B cell (primary cell): ENCODE data around the gene TMEM130. TPM values are rescaled to one million over a fixed set of nuclear protein-coding genes. Genes with fewer than 3 reads are reported as not detected.

ENCODE experiments used
- ATAC-seq: fragments of 200-7000 bp; cut with Tn5 transposase; one replicate; pipeline ENCODE4 v1.10.0; 2021; ENCODE audit warnings: low read depth, mild to moderate bottlenecking, moderate number of reproducible peaks, moderate library complexity
- CTCF ChIA-PET: fragments of 350-600 bp; sonication (Branson Sonifier 250); formaldehyde crosslinking; loops from one replicate; lab custom pipeline; 2021; ENCODE audit warnings: antibody characterized with exemption, inconsistent platforms; lab: Charles Lee
- POLR2A ChIA-PET: fragments of 350-600 bp; sonication (Branson Sonifier 250); formaldehyde crosslinking; loops from one replicate; lab custom pipeline; 2021; ENCODE audit warnings: antibody characterized with exemption; lab: Charles Lee
- DNase-seq: peaks from one replicate; pipeline ENCODE4 v3.0.0; 2013
- H2AFZ ChIP-seq: 2 replicates; pipeline ENCODE4 v1.6.1; 2012; ENCODE audit warnings: mild to moderate bottlenecking, low read depth, low read length; ENCODE audit not compliant: insufficient read depth, poor library complexity, severe bottlenecking
- H3K27ac ChIP-seq, 2 donors: 1 replicate in 1 of 2; 2 replicates in 1 of 2; pipeline ENCODE4 v1.5.1; 2012 to 2013; ENCODE audit warnings: low read length in 2 of 2, mild to moderate bottlenecking in 2 of 2, moderate library complexity in 1 of 2
- H3K27me3 ChIP-seq, 4 experiments: fragments of 200-600 bp in 1 of 4; sonication (generic) in 1 of 4; replicated peaks in 1 of 4; 1 replicate in 2 of 4; 2 replicates in 2 of 4; pipeline versions ENCODE4 v1.6.1 to v1.7.0; 2013 to 2016; ENCODE audit warnings: low read length in 3 of 4, mild to moderate bottlenecking in 2 of 4, mixed read lengths in 1 of 4, moderate library complexity in 1 of 4; ENCODE audit not compliant: insufficient read depth in 4 of 4, control insufficient read depth in 3 of 4; ENCODE audit errors: control extremely low read depth in 1 of 4
- H3K36me3 ChIP-seq, 2 experiments: replicated peaks in 1 of 2; 1 replicate in 1 of 2; 2 replicates in 1 of 2; pipeline versions ENCODE4 v1.6.1 to v1.7.1; 2013; ENCODE audit warnings: low read length in 1 of 2; ENCODE audit not compliant: insufficient read depth in 2 of 2, control insufficient read depth in 1 of 2; ENCODE audit errors: control extremely low read depth in 1 of 2, extremely low read depth in 1 of 2
- H3K4me1 ChIP-seq, 2 donors: fragments of 200-600 bp in 1 of 2; sonication (generic) in 1 of 2; 1 replicate in 1 of 2; 2 replicates in 1 of 2; pipeline versions ENCODE4 v1.5.1 to v1.6.1; 2013 to 2017; ENCODE audit warnings: low read length in 2 of 2; ENCODE audit not compliant: control insufficient read depth in 2 of 2, insufficient read depth in 2 of 2
- H3K4me2 ChIP-seq: replicated peaks from 2 replicates; pipeline ENCODE3; 2012; ENCODE audit warnings: mild to moderate bottlenecking, low read depth, low read length; ENCODE audit not compliant: poor library complexity, severe bottlenecking
- H3K4me3 ChIP-seq, 5 experiments: fragments of 200-600 bp in 1 of 5; sonication (generic) in 1 of 5; 1 replicate in 3 of 5; 2 replicates in 2 of 5; pipeline versions ENCODE4 v1.5.1 to v1.7.0; 2011 to 2016; ENCODE audit warnings: low read length in 4 of 5, mild to moderate bottlenecking in 4 of 5, low read depth in 2 of 5, control low read depth in 1 of 5, moderate library complexity in 1 of 5; ENCODE audit not compliant: insufficient read depth in 1 of 5; ENCODE audit errors: control extremely low read depth in 1 of 5, extremely low read depth in 1 of 5
- H3K79me2 ChIP-seq: fragments of 200-600 bp; sonication (generic); one replicate; pipeline ENCODE4 v1.6.0; 2016; ENCODE audit warnings: low read length; ENCODE audit not compliant: control insufficient read depth, insufficient read depth
- H3K9ac ChIP-seq: fragments of 200-600 bp; sonication (generic); 2 replicates; pipeline ENCODE4 v1.6.1; 2017; ENCODE audit warnings: mild to moderate bottlenecking, low read length, moderate library complexity
- H3K9me3 ChIP-seq, 3 donors: one replicate each; pipeline versions ENCODE4 v1.6.1 to v1.7.1; 2013; ENCODE audit warnings: low read length in 2 of 3; ENCODE audit not compliant: control insufficient read depth in 2 of 3, insufficient read depth in 1 of 3; ENCODE audit errors: control extremely low read depth in 1 of 3
- H4K20me1 ChIP-seq: 2 replicates; pipeline ENCODE4 v1.6.0; 2012; ENCODE audit warnings: mild to moderate bottlenecking, low read length; ENCODE audit not compliant: insufficient read depth, control insufficient read depth, poor library complexity, severe bottlenecking
- H3K27ac Mint-ChIP-seq: one replicate; pipeline ENCODE4 v1.8.0; 2021; ENCODE audit warnings: mixed read lengths
- H3K27me3 Mint-ChIP-seq: one replicate; pipeline ENCODE4 v1.8.0; 2021; ENCODE audit warnings: mixed read lengths
- H3K4me1 Mint-ChIP-seq: one replicate; pipeline ENCODE4 v1.8.0; 2021; ENCODE audit warnings: mixed read lengths
- H3K4me3 Mint-ChIP-seq: one replicate; pipeline ENCODE4 v1.8.0; 2021; ENCODE audit warnings: mixed read lengths
- H3K9me3 Mint-ChIP-seq: one replicate; pipeline ENCODE4 v1.8.0; 2022; ENCODE audit warnings: mixed read lengths; ENCODE audit not compliant: insufficient read depth
- CTCF ChIP-seq: fragments of 200-600 bp; IDR thresholded peaks from one replicate; pipeline ENCODE4 v1.8.0; 2022; ENCODE audit warnings: antibody characterized with exemption, mild to moderate bottlenecking
- EZH2 ChIP-seq: IDR thresholded peaks from 2 replicates; pipeline ENCODE4 v1.6.1; 2012; ENCODE audit warnings: borderline replicate concordance, low read depth, mild to moderate bottlenecking, moderate library complexity, low read length; ENCODE audit not compliant: insufficient read depth, poor library complexity, severe bottlenecking
- WGBS: methylation state at CpG from one replicate; pipeline ENCODE4 v1.1.5; 2013; ENCODE audit warnings: missing lambda C conversion rate; ENCODE audit not compliant: insufficient coverage; 5-methylcytosine and 5-hydroxymethylcytosine counted together
- intact Hi-C: fragments of 100-400 bp; cut with micrococcal nuclease; formaldehyde crosslinking; loops from one replicate; pipeline ENCODE4 v1.10.0; 2022
- polyA plus RNA-seq: library from polyadenylated mRNA; depleted of rRNA; stranded (reverse); fragments of >200 nt; gene quantifications from 2 replicates; pipeline ENCODE4 v1.2.3, GENCODE V29; 2012
- total RNA-seq, 2 donors: library from RNA; stranded (reverse); fragments of 120-200 nt in 1 of 2; gene quantifications; 1 replicate in 1 of 2; 2 replicates in 1 of 2; pipeline versions ENCODE4 v1.2.3 to v1.2.4, GENCODE V29; 2013 to 2022

The TMEM130 gene
- total and polyA plus RNA-seq, 2 donors (not counting 1 experiment from before 2014, with no cell fraction given) = 0.20 TPM; not detected in 1

- Histone ChIP-seq H3K27me3 (no peaks in the 10 kb centered on the region), H3K36me3 (peaks cover 0 to 96% of the 10 kb centered on the region in 2 experiments), H3K9me3 (no peaks in the 10 kb centered on the region), H4K20me1 (no peaks in the 10 kb centered on the region), H3K4me3 (no peak overlapping the region), H3K4me2 (no peak overlapping the region), H3K9ac (no peak overlapping the region), H3K4me1 (no peaks in the 10 kb centered on the region), H3K27ac (no peak overlapping the region), H2AFZ (no peak overlapping the region), H3K79me2 (no peaks in the 10 kb centered on the region)
- Mint-ChIP-seq H3K4me3 (no peak overlapping the region), H3K27me3 (no peaks in the 10 kb centered on the region), H3K9me3 (no peaks in the 10 kb centered on the region), H3K4me1 (no peaks in the 10 kb centered on the region), H3K27ac (no peak overlapping the region)
- TF ChIP-seq EZH2 = no peak
- no peak for TF ChIP-seq CTCF
- DNase-seq (no peak), ATAC-seq (no peak)
- ChIA-PET CTCF (interaction anchor here (1.3 kb wide), 1 partner anchor 23 kb away, joined by 4 read pairs; the partner anchor contains the start of gene TRRAP), POLR2A (no interaction called here)
- 100% methylated on average over 1 of the region's 3 CpGs for WGBS
- intact Hi-C loops = no loop called here
These were observed 31.0 kb upstream of the TMEM130 start for GRCh38 chr7:98900815-98901214.

- Histone ChIP-seq H3K4me3 (no peak overlapping the region), H3K79me2 (no peaks in the 10 kb centered on the region), H3K4me2 (no peak overlapping the region), H3K9ac (no peak overlapping the region), H3K27ac (no peak overlapping the region), H4K20me1 (no peaks in the 10 kb centered on the region), H3K4me1 (no peaks in the 10 kb centered on the region), H2AFZ (no peak overlapping the region), H3K27me3 (no peaks in the 10 kb centered on the region), H3K9me3 (no peaks in the 10 kb centered on the region), H3K36me3 (peaks cover 0 to 96% of the 10 kb centered on the region in 2 experiments)
- ATAC-seq (no peak), DNase-seq (no peak)
- WGBS = 100% methylated on average over 6 of the region's 7 CpGs
- intact Hi-C loops = no loop called here
- no peak overlapping the region for H3K4me3 Mint-ChIP-seq
- no peaks in the 10 kb centered on the region for H3K27me3 Mint-ChIP-seq
- no peaks in the 10 kb centered on the region for H3K9me3 Mint-ChIP-seq
- no peaks in the 10 kb centered on the region for H3K4me1 Mint-ChIP-seq
- CTCF ChIA-PET = interaction anchor here (0.6 to 1.3 kb wide), 2 partner anchors 15 to 22 kb away, joined by 3 to 4 read pairs; partner anchors contain the start of gene TRRAP
- no peak for TF ChIP-seq CTCF
- TF ChIP-seq EZH2 = no peak
- POLR2A ChIA-PET = no interaction called here
- no peak overlapping the region for H3K27ac Mint-ChIP-seq
These were observed 30.0 kb upstream of the TMEM130 start for GRCh38 chr7:98899816-98900215.
